Erythroblast (primary cell): ENCODE data around the gene SERTAD4.

ENCODE experiments used
- DNase-seq, 2 experiments: peaks; one replicate each; lab custom pipeline; 2025; lab: John Stamatoyannopoulos, UW
- GATA1 ChIP-seq: IDR thresholded peaks from 2 replicates; pipeline ENCODE4 v1.6.1; 2011; ENCODE audit warnings: low read depth, mild to moderate bottlenecking, control low read depth, low read length, moderate library complexity
- POLR2A ChIP-seq: IDR thresholded peaks from 2 replicates; pipeline ENCODE4 v1.6.1; 2011; ENCODE audit warnings: mild to moderate bottlenecking, low read length

The SERTAD4 gene

GRCh38 chr1:210237479-210237878 is 4.9 kb downstream of the SERTAD4 start:
- TF ChIP-seq POLR2A (no peak), GATA1 (no peak)
- no peak for DNase-seq

GRCh38 chr1:210237981-210238380 is 5.4 kb downstream of the SERTAD4 start:
- no peak for DNase-seq
- no peak for TF ChIP-seq POLR2A
- no peak for TF ChIP-seq GATA1

GRCh38 chr1:210239349-210240111 is 6.9 kb downstream of the SERTAD4 start:
- no peak for TF ChIP-seq GATA1
- TF ChIP-seq POLR2A, result no peak
- no peak for DNase-seq

GRCh38 chr1:210241121-210241520 is 8.5 kb downstream of the SERTAD4 start:
- DNase-seq, result no peak
- no peak for TF ChIP-seq POLR2A

- DNase-seq, result no peak
- no peak for TF ChIP-seq GATA1
Observed at GRCh38 chr1:210244746-210245367, 12.3 kb downstream of the SERTAD4 start.

GRCh38 chr1:210246447-210246846 is 13.9 kb downstream of the SERTAD4 start:
- TF ChIP-seq POLR2A (no peak), GATA1 (no peak)
- no peak for DNase-seq

- no peak for TF ChIP-seq GATA1
- TF ChIP-seq POLR2A, result no peak
- no peak for DNase-seq
Observed at GRCh38 chr1:210248341-210248740, 15.7 kb downstream of the SERTAD4 start.

- no peak for TF ChIP-seq GATA1
- no peak for TF ChIP-seq POLR2A
- DNase-seq, result no peak
Observed at GRCh38 chr1:210250665-210250997, 18.0 kb downstream of the SERTAD4 start.

- TF ChIP-seq POLR2A (no peak), GATA1 (no peak)
- no peak for DNase-seq
Observed at GRCh38 chr1:210250998-210251679, 18.5 kb downstream of the SERTAD4 start.

- TF ChIP-seq POLR2A (no peak), GATA1 (no peak)
- no peak for DNase-seq
Observed at GRCh38 chr1:210251680-210252490, 19.3 kb downstream of the SERTAD4 start.

GRCh38 chr1:210252621-210253051 is 20.0 kb downstream of the SERTAD4 start:
- no peak for TF ChIP-seq POLR2A
- DNase-seq, result no peak

- DNase-seq, result no peak
- TF ChIP-seq GATA1 (no peak), POLR2A (no peak)
Observed at GRCh38 chr1:210254298-210254697, 21.7 kb downstream of the SERTAD4 start.

- no peak for DNase-seq
- TF ChIP-seq POLR2A (no peak), GATA1 (no peak)
Observed at GRCh38 chr1:210257698-210258529, 25.3 kb downstream of the SERTAD4 start.
